HG03521 (cell line): ENCODE measurements around the gene HLA-DOA.

Experiments
- ATAC-seq: cut with Tn5 transposase; IDR thresholded peaks from one replicate; pipeline ENCODE4 v1.9.1; 2021; ENCODE audit warnings: mild to moderate bottlenecking, moderate library complexity; ENCODE audit not compliant: unreplicated experiment

The HLA-DOA gene

GRCh38 chr6:32967151-32968091, 42.0 kb downstream of the HLA-DOA start:
- no peak for ATAC-seq

- ATAC-seq, result no peak
Observed at GRCh38 chr6:32964776-32965175, 44.6 kb downstream of the HLA-DOA start.

DNA sequence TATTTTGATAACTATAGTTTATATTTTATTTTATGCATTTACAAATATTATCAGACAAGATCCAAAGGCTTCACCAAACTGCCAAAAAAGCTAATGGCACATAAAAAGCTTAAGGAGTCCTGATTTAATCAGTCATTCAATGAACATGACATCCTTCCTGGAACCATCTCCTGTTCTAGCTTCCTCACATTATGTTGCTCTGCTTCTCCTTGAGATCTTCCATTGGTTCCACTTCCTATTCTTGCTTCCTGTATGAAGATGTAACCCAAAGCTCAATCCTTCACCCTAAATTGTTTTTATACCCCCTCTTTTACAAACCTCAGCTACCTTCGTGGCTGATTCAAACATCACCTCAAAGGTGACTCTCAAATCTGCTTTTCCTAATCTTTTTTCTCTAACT, 45.5 kb downstream of the HLA-DOA start:
- no peak for ATAC-seq

DNA sequence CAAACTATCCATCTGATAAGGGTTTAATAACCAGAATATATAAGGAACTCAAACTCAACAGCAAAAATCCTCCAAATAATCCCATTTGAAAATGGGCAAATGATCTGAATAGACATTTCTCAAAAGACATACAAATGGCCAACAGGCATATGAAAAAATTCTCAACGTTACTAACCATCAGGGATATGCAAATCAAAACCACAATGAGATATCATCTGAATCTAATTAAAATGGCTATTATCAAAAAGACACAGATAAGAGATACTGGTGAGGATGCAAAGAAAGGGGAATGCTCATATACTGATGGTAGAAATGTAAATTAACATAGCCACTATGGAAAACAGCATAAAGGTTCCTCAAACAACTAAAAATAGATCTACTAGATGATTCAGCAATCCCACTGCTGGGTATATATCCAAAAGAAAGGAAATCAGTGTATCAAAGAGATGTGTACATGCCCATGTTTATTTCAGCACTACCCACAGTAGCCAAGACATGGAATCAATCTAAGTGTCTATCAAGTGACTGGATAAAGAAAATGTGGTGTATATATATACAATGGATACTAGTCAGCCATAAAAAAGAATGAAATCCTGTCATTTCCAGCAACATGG, 47.1 kb downstream of the HLA-DOA start:
- ATAC-seq, result no peak

GRCh38 chr6:32960563-32960962, 48.8 kb downstream of the HLA-DOA start:
- ATAC-seq, result no peak

DNA sequence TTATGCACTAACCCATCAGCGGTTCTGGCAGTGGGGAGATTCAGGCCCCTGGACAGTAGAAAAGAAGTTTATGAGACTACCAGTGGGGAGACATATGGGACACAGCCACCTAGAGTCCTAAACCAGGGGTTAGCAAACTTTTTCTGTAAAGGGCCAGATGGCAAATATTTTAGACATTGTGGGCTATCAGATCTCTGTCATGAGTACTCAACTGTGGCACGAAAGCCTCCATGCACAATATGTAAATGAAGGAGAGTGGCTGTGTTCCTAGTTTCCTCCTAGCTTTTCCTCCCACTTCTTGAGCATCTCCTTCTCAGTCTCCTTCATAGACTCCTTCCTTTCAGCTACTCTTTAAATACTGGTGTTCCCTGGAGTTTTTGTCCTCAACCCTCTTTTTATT, 53.2 kb downstream of the HLA-DOA start:
- ATAC-seq, result no peak

- ATAC-seq, result no peak
Observed at GRCh38 chr6:32954986-32955802, 54.2 kb downstream of the HLA-DOA start.

DNA sequence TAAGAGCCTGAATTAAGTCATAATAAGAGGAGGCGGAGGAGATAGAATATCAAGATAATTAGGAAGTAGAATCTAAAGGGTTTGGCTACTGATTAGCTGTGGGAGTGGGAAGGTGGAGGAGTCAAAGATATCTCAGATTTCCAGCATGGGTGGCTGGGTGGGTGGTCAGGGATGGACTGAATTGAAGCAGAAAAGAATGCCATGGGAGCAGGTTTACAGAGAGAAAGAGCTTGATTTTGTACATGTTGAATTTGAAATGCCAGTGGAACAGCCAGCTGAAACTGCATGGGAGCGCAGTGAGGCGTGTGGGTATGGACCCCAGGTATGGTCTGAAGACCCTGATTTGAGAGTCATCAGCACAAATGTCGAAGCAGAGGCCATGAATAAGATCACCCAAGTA, 55.1 kb downstream of the HLA-DOA start:
- ATAC-seq, result no peak
